ENCODE data around the gene KIF27.
"Not testable (repeated sequence)": the region's sequence is repeated elsewhere in the genome, so short reads cannot be mapped to it uniquely, and the experiment has no call there.

KIF27 gene

GRCh38 chr9:83815120-83815519 is 106.1 kb downstream of the KIF27 start:
- DNase-seq (ENCODE audit: low read depth in 2 of 2) = not testable (repeated sequence)

GRCh38 chr9:83809213-83809612 is 112.0 kb downstream of the KIF27 start:
- not testable (repeated sequence) for DNase-seq (ENCODE audit: low read depth in 2 of 2)

GRCh38 chr9:83804454-83804853 is 116.8 kb downstream of the KIF27 start:
- not testable (repeated sequence) for DNase-seq (ENCODE audit: low read depth in 2 of 2)

GRCh38 chr9:83803941-83804340 is 117.3 kb downstream of the KIF27 start:
- DNase-seq (ENCODE audit: low read depth in 2 of 2) = not testable (repeated sequence)

- no peak for DNase-seq (ENCODE audit: low read depth in 2 of 2)
Observed at GRCh38 chr9:83800236-83801033, 120.8 kb downstream of the KIF27 start.

- DNase-seq (ENCODE audit: low read depth in 2 of 2) = no peak
Observed at GRCh38 chr9:83794051-83794450, 127.2 kb downstream of the KIF27 start.

- DNase-seq (ENCODE audit: low read depth in 2 of 2) = no peak
Observed at GRCh38 chr9:83792746-83793145, 128.5 kb downstream of the KIF27 start.

All from stimulated activated CD4-positive, alpha-beta T cell treated with anti-CD3 and anti-CD28 coated beads, Interleukin-12 subunit alpha, Interleukin-12 subunit beta, amount 100 ng/mL, for 24 hours (primary cell).